Measurements from ENCODE around the gene C5orf15.

- TF ChIP-seq YY1 (IDR thresholded peaks at IDR 0.05; ENCODE audit: low read depth) (no peak), EP300 (IDR thresholded peaks at IDR 0.05; ENCODE audit: borderline replicate concordance) (no peak), TEAD4 (IDR thresholded peaks at IDR 0.05) (no peak), RAD21 (IDR thresholded peaks at IDR 0.05; ENCODE audit: low read depth) (no peak), EGR1 (IDR thresholded peaks at IDR 0.05) (no peak), TCF12 (IDR thresholded peaks at IDR 0.05; ENCODE audit: low read depth) (no peak), MAX (IDR thresholded peaks at IDR 0.05) (no peak), REST (IDR thresholded peaks at IDR 0.05; ENCODE audit: low read depth) (no peak), CEBPB (IDR thresholded peaks at IDR 0.05) (no peak), CREB1 (IDR thresholded peaks at IDR 0.05; ENCODE audit: low read depth) (no peak), USF1 (IDR thresholded peaks at IDR 0.05) (no peak)
Measured at GRCh38 chr5:133932441-133933168, 35.8 kb downstream of the C5orf15 start.
